NOMO-1 treated with dmso at 0.1 percent for 144 hours (cell line): Measurements from ENCODE around the gene HOXC6.

Source experiments
- DNase-seq: peaks from one replicate; lab custom pipeline; 2025; ENCODE audit not compliant: unreplicated experiment; lab: John Stamatoyannopoulos, UW

The HOXC6 gene

DNA sequence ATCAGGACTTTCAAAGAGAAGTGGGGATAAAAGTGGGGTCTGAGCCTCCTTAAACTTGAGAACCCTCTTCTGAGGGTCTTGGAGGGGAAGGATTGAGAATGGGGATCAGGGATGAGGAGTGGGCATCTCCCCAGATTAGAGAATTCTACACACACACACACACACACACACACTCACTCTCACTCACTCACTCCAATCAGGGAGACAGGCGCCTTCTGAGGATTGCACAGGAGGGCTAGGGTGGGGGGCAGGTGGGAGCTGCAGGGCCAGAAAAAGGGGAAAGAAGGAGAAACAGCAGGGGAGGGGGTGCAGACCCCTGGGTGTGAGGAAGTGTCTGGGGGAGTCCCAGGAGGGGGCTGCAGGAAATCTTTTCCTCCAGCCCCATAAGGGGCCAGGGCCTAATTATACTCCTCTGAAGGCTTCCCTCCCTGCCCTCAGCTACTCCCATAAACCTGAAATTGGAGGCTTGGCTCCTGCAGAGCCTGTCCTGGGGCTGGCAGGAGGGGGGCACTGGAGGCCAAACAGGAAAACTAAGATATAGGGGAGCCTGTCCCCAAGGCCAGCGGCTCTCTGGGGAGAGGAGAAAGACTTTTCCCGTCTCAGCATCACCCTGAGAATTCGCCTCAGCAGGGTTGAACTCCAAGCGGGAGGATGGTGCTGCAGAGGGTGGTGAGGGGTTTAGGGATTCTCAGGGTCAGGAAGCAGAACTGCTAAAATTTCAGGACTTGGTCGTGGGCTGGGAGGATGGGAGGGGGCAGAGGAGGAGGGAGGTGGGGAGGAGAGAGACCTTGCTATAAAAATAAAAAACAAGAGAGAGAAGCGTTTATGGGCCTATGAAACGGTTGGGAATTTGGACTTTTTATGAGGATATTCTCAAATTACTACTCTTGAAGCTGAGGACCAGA lies 26.7 kb upstream of the HOXC6 start:
- DNase-seq: no peak

- no peak for DNase-seq
Observed at GRCh38 chr12:54002278-54002914, 25.8 kb upstream of the HOXC6 start.

- no peak for DNase-seq
Observed at GRCh38 chr12:54002915-54003389, 25.3 kb upstream of the HOXC6 start.

DNA sequence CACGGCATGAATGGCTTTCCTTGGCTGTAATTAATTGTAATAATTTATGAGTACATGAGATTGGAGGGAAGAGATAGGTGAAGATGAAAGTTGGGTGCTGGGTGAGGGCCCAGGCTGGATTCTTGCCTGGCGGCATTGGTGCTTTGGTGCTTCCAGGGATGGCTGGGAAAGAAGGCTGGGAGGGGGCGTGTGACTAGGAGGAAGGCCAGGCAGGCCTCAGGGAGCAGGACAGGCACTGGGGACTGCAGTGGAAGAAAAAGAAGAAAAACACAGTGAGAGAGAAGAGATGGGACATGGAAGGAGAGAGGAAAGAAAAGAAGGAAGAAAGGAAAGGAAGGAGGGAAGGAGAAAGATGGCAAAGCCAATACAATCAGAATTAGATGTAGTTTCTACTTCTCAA lies 24.6 kb upstream of the HOXC6 start:
- no peak for DNase-seq

DNA sequence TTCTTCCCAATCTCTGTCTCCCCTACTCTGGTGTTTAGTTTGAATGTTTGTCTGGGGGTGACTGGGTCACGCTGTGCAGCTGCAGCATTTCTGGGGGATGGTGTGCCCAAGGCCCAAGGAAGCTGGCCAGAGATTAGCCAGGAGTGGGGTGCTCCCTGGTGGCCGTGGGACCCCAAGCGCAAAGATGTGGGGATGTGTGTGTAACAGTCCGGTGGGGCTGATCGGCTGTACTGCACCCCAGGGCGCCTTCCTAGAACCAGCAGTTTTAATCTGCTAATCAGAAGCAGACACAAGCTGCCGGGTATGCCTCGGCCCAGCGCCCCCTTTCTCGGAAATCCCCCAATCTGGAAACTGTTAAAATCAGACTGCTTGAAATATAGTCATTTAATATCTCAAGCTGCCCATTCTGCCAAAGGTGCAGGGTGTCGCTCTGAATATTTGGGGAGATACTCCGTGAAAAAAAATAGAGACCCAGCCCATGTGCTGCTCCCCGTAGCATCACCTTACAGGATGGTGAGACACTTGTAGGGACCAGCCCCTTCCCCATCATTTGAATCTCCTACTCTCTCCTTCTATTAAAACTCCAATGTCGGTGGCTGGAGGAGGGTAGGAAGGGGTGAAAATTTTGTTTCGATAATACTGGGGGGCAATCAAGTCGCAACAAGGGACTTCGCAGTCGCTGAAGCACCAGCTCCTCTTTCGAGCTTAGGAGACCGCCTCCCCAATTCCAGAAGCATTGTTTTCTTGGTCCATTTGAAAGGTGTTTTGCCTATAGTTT lies 24.0 kb upstream of the HOXC6 start:
- no peak for DNase-seq

DNA sequence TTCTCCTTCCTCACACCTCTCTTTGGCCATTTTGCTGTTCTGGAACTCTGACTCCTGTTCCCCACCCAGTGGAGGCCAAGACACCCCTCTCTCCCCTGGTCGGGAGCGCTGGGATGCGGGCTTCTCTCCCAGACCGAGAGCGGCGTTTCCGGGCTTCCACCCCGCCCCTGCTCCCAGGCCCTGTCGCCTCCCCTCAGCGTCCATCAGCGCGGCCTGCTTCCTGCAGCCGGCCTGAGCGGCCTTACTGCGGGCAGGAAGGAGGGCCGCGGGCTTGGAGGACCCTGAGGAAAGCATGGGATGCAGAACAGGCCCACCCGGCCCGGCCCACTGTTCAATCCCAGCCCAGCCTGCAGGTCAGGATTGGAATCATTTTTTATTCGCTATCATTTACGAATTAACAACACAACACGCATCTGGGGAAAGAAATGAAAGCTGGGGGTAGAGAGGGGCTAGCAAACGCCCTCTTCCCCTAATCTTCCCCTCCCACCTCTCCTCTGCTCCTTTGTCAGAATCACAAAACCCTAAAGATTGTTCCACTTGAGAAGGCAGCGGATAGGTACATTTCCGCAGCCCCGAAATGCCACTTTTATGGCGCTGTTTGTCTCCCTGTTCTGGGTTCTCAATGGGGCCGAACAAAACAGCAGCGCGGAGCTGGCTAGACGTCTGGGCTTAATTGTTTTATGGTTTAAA lies 23.3 kb upstream of the HOXC6 start:
- DNase-seq: no peak

DNA sequence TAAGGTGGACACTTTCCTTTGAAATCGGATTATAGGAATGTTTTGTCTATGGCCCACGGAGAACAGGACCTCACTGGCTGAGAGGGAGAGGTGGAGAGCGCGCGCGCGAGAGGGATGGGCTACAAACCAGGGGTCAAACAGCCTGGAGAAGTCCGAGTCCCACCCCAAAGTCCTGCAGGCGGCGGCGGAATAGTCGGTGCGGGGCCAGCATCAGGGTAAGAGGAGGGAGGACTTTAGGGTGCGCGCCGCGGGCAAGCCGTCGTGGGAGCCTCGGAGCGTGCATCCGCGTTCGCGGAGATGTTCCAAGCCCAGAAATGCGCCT lies 22.7 kb upstream of the HOXC6 start:
- no peak for DNase-seq

DNA sequence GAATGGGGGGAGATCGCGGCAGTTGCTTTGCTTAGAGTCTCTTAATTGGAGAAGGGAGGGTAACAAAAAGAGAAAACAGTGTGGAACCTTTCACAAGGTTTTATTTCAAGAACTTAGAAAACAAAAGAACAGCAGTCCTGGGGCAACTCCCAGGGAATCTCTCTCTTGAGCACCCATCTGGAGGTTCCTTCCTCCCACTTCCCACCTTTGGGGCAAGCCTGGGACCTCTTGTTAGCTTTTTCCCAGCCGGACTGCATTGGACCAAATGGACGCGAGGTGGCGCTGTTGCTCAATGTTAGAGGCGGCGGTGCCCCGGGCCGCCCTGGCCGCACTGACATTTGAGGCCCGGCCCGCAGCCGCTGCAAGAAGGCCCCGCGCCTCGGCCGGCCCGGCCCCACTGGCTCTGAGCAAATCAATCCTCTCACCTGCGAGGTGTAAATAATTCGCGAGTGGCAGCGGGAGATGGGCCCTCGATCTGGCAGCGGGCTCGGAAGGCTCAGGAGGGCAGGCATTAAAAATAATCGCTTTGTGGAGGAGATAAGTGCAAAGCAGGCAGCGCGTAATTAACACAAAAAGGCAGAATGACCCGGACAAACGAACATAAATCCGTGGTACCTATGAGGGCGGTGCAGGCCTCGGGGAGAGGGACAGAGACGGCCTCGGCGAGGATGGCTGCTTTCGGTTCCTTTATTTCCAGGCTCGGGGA lies 22.2 kb upstream of the HOXC6 start:
- peak; percentile 30 for DNase-seq

DNA sequence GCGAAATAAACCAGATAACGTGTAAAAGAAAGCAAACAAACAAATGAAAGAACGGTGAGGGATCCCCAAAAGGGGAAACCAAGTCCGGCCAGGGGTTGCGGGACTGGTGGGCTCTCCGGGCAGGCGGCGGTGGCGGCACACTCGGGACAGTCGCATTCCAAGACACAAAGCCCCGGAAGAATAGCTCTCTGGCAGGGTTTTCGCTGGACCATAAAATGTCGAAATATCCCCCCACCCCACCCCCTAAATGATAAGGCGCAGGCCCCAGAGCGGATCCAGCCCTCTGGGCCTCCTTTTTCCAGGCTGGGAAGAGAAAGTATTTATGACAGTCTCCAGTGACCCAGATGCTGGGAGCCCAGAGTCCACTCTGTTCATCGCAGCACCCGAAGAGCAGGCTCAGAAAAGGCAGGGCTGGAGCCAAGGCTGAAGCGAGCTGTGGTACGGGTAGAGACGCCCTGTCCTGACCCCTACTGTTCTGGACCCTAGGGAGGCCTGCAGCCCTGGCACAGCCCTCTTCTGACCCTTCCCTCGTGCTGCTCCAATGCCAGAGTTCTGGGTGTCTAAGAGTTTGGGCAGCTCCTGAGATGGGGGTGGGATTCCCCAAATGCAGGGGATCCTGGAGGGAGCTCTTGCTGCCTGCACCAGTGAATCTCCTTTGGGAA lies 21.6 kb upstream of the HOXC6 start:
- no peak for DNase-seq

DNA sequence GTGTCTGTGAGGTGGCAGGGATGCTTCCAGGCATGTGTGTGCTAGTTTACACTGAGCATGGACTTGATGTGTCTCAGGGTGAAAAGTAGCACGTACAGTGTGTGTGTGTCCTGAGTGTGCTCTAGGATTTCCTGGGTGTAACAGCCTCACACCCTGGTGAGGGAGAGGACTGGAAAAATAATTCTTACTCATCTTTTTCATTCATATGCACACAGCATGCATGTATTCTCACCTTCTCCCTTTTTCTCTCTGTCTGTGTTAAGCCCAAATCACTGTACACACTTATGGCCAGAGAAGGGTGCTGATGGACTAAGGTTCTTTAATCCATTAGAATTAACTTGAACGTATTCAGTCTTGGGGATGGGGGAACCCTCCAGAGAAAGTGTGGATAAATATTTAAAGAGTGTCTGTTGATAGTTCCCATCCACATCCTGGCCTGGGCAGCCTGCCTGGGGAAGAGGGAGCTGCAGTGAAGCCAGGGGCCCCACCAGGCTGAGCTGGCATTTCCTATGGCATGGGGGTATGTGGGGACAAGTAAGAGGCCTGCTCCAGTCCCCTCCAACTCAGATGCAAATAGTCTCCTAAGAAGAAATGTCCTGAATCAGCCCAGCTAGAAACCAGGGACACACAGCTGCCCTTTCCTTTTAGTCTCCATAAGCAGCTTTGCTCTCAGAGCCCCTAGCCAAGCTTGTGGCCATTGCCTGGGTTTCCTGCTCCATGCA lies 20.5 kb upstream of the HOXC6 start:
- no peak for DNase-seq

DNA sequence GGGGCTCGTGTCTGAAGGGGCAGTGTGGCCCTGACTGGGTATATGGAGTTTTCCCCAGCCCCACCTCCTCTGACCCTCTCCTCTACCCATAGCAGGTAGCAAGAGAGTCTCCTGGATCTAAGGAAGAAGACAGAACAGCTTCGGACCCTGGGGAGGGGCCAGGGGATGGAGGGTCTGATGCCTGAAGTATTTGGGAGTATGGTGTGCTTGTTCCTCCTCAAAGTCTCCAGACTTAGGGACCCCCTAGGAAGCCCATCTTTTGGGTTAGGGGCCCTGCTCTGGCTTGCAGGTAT lies 20.0 kb upstream of the HOXC6 start:
- DNase-seq: no peak

DNA sequence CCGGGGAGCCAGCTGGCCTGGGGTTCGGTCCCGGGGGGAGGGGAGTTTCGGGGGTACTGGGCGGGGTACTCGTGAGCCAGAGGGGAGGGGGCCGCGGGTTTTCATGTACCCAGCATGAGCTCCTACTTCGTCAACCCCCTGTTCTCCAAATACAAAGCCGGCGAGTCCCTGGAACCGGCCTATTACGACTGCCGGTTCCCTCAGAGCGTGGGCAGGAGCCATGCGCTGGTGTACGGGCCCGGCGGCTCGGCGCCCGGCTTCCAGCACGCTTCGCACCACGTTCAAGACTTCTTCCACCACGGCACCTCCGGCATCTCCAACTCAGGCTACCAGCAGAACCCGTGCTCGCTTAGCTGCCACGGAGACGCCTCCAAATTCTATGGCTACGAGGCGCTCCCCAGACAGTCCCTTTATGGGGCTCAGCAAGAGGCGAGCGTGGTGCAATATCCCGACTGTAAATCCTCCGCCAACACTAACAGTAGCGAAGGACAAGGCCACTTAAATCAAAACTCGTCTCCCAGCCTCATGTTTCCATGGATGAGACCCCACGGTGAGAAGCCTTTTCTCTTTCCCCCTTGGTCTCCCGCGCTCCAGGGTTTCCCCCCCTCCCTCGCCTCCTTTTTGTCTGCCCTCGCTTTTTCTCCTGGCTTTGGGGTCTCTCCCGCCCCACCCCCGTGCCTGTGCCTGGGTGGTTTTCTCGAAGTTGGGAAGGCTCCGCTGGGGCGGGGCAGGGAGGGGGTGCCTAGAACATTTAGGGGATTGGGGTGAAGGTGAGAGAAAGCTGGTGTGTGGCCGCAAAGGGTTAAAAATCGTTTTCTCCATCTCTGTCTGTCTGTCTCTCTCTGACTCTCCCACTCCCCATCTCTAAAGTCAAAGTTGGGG lies 18.8 kb upstream of the HOXC6 start:
- no peak for DNase-seq

DNA sequence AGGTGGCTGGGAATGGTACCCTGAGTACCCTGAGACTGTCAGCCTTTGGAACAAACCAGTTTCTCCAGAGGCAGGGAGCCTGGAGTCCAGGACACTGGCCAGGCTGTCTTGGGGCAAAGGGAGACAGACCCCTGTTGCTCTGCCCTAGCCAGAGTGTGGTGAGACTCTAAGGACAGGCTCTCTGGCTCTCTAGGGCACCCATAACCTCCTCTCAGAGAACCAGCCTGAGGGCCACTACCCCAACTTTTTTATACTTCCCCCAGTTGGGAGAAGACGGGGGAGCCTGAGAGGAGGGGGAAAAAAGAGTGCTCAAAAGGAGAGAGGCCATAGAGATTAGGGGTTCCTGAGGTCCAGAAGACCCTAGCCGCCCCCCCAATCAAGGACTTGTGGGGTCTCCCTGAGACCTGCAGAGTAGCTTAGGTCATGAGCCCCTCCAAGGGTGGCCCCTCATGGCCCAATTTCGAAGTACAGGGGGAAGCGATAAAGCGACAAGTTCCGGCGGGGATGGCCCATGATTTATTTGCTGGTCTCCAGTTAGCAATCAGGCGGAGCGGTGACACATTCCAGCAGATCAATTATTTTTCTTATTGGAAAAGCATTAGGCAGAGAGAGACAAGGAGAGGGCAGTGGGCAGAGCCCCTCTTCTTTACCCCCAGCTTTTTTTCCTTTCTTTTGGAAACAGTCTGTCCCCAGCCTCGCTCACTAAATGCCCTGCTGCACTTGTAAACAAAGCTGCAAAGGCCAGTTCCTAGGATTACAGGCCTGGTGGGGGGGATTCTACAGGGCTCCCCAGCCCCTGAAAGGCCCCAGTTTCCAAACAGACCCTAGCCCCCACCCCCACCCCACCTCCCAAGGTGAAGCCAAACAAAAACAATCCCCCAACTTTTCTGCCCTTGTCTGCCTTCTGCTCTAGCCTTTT lies 17.9 kb upstream of the HOXC6 start:
- no peak for DNase-seq

GRCh38 chr12:54010972-54011664 lies 17.1 kb upstream of the HOXC6 start:
- DNase-seq: no peak

DNA sequence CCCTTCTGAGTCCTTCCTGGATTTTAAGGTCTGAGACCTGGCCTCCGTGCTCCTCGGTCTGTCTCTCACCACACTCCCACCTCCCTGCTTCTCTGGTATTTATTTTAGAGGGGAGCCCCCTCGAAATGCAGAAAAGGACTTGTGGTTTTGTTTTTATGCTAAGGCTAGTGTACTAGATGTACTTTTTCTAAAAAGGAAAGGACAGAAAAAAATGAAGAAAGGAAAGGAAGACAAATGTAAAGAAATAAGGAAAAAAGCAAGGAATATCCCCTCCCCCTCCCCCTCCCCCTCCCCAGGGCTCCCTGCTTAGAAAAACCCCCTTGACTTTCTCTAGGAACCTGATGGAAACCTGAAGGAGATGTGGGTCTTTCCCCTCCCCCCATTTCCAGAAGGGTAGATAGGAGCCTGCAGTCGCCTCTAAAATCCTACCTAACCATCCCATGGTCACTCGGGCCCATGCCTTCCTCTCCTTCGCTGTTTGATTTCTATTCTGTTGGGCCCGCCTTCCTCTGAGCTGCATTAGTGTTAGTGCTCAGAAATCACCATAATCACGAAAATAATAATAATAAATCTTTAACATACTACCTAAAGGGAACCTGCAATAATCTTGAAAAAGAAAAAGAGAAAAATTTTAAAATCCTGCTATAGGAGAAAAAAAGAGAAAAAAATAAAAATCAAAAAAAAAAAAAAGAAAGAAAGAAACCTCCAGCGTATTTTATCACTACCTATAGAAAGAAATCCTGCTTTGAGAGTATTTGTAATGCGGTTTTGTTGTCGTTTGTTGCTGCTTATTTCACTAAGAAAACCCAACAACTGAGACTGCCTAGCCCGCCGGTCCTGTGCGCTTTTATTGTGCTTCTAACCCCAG lies 16.3 kb upstream of the HOXC6 start:
- no peak for DNase-seq
